Bronchial epithelial cell (primary cell): Measurements from ENCODE around the gene ANTXR2. TPM values are rescaled to one million over a fixed set of nuclear protein-coding genes. Genes with fewer than 3 reads are reported as not detected.

Experiments used
- DNase-seq: peaks from one replicate; pipeline ENCODE4 v3.0.0-alpha.2; 2010; ENCODE audit warnings: low read depth
- FAIRE-seq: peaks from 2 replicates; lab custom pipeline; 2011; peaks lifted over from hg19 to GRCh38; lab: Jason Lieb, UNC
- H3K27me3 ChIP-seq: 2 replicates; pipeline ENCODE4 v1.5.1; 2011; ENCODE audit warnings: low read length; ENCODE audit not compliant: control insufficient read depth, insufficient read depth
- H3K36me3 ChIP-seq: 2 replicates; pipeline ENCODE4 v1.5.1; 2011; ENCODE audit warnings: low read length; ENCODE audit not compliant: control insufficient read depth, insufficient read depth
- H3K4me3 ChIP-seq: 2 replicates; pipeline ENCODE4 v1.5.1; 2011; ENCODE audit warnings: mild to moderate bottlenecking, low read depth, low read length, control low read depth
- CTCF ChIP-seq: IDR thresholded peaks from 2 replicates; pipeline ENCODE4 v1.5.1; 2011; ENCODE audit warnings: mild to moderate bottlenecking, moderate library complexity, low read length, control low read depth, inconsistent platforms; ENCODE audit not compliant: insufficient read depth, severe bottlenecking
- total RNA-seq: library from RNA; depleted of rRNA; stranded (reverse); fragments of >200 nt; gene quantifications from 2 replicates; pipeline ENCODE4 v1.2.1, GENCODE V29; 2014

Gene ANTXR2
- total RNA-seq, 1 donor from 2014 or later: 35.5 TPM

GRCh38 chr4:80075995-80076675 is 3.1 kb upstream of the ANTXR2 start:
- FAIRE-seq (no peak), DNase-seq (no peak)
- H3K27me3 ChIP-seq: no peaks in the 10 kb centered on the region
- no peaks in the 10 kb centered on the region for H3K36me3 ChIP-seq
- TF ChIP-seq CTCF: no peak
- no peak overlapping the region for H3K4me3 ChIP-seq

- no peak for FAIRE-seq
- Histone ChIP-seq H3K27me3 (no peaks in the 10 kb centered on the region), H3K4me3 (no peak overlapping the region), H3K36me3 (no peaks in the 10 kb centered on the region)
- no peak for TF ChIP-seq CTCF
- no peak for DNase-seq
Measured at GRCh38 chr4:80074651-80075050, 1.6 kb upstream of the ANTXR2 start.

GRCh38 chr4:80074069-80074468 is 1.0 kb upstream of the ANTXR2 start:
- H3K4me3 ChIP-seq: no peak overlapping the region
- TF ChIP-seq CTCF: no peak
- DNase-seq: no peak
- FAIRE-seq: no peak
- no peaks in the 10 kb centered on the region for H3K27me3 ChIP-seq
- peaks cover 1% of the 10 kb centered on the region for H3K36me3 ChIP-seq

GRCh38 chr4:80073473-80074008 is 512 bp upstream of the ANTXR2 start:
- FAIRE-seq (no peak), DNase-seq (no peak)
- no peaks in the 10 kb centered on the region for H3K27me3 ChIP-seq
- H3K4me3 ChIP-seq: peak overlapping the region; percentile 89
- TF ChIP-seq CTCF: no peak
- peaks cover 2% of the 10 kb centered on the region for H3K36me3 ChIP-seq

GRCh38 chr4:80072228-80072743 is 743 bp downstream of the ANTXR2 start:
- no peak for DNase-seq
- H3K27me3 ChIP-seq: no peaks in the 10 kb centered on the region
- FAIRE-seq: no peak
- H3K4me3 ChIP-seq: peak overlapping the region; percentile 89
- TF ChIP-seq CTCF: no peak
- H3K36me3 ChIP-seq: peaks cover 2% of the 10 kb centered on the region
